Liver (tissue), 9 donors: Measurements from ENCODE around the gene PAK1. TPM values are rescaled to one million over a fixed set of nuclear protein-coding genes. Genes with fewer than 3 reads are reported as not detected.

ENCODE experiments used
- DNase-seq: peaks from one replicate; pipeline ENCODE4 v3.0.0-alpha.2; 2017; ENCODE audit warnings: low spot score
- H3K27ac ChIP-seq, 2 donors: one replicate each; pipeline ENCODE4 v1.7.0; 2013; ENCODE audit warnings: inconsistent platforms in 2 of 2, low read length in 2 of 2, control low read depth in 1 of 2, low read depth in 1 of 2, mild to moderate bottlenecking in 1 of 2
- H3K27me3 ChIP-seq, 4 donors: one replicate each; pipeline versions ENCODE4 v1.6.1 to v1.7.0; 2013; ENCODE audit warnings: low read length in 3 of 4, inconsistent platforms in 1 of 4, mild to moderate bottlenecking in 1 of 4, moderate library complexity in 1 of 4; ENCODE audit not compliant: control insufficient read depth in 4 of 4, insufficient read depth in 4 of 4
- H3K36me3 ChIP-seq, 4 donors: one replicate each; pipeline versions ENCODE4 v1.6.1 to v1.7.0; 2013; ENCODE audit warnings: low read length in 3 of 4, mild to moderate bottlenecking in 3 of 4, low read depth in 1 of 4, moderate library complexity in 1 of 4; ENCODE audit not compliant: control insufficient read depth in 4 of 4, insufficient read depth in 3 of 4
- H3K4me1 ChIP-seq, 4 donors: one replicate each; pipeline versions ENCODE4 v1.6.1 to v1.7.0; 2013; ENCODE audit warnings: low read length in 3 of 4, mild to moderate bottlenecking in 3 of 4, moderate library complexity in 1 of 4; ENCODE audit not compliant: control insufficient read depth in 4 of 4, insufficient read depth in 4 of 4
- H3K4me3 ChIP-seq, 3 donors: one replicate each; pipeline versions ENCODE4 v1.6.1 to v1.7.0; 2013; ENCODE audit warnings: low read length in 3 of 3, control low read depth in 1 of 3, low read depth in 1 of 3, mild to moderate bottlenecking in 1 of 3
- H3K9ac ChIP-seq, 2 donors: one replicate each; pipeline ENCODE4 v1.7.0; 2013; ENCODE audit warnings: low read length in 2 of 2, mild to moderate bottlenecking in 2 of 2, moderate library complexity in 2 of 2, control low read depth in 1 of 2, low read depth in 1 of 2
- H3K9me3 ChIP-seq, 4 donors: one replicate each; pipeline versions ENCODE4 v1.6.1 to v1.7.0; 2013; ENCODE audit warnings: low read length in 3 of 4; ENCODE audit not compliant: control insufficient read depth in 4 of 4
- EGR1 ChIP-seq, 2 donors: IDR thresholded peaks; 2 replicates each; pipeline ENCODE4 v1.6.1; 2016 to 2018; ENCODE audit warnings: antibody characterized with exemption in 2 of 2, low read depth in 2 of 2
- FOXA1 ChIP-seq: IDR thresholded peaks from 2 replicates; pipeline ENCODE4 v1.6.1; 2016; ENCODE audit warnings: antibody characterized with exemption
- FOXA2 ChIP-seq: IDR thresholded peaks from 2 replicates; pipeline ENCODE4 v1.6.1; 2016; ENCODE audit warnings: antibody characterized with exemption
- GABPA ChIP-seq, 2 donors: IDR thresholded peaks in 1 of 2; conservative IDR thresholded peaks in 1 of 2; 2 replicates each; pipeline ENCODE4 v1.6.1; 2016; ENCODE audit warnings: antibody characterized with exemption in 2 of 2, mild to moderate bottlenecking in 1 of 2, moderate library complexity in 1 of 2
- HNF4A ChIP-seq, 2 donors: conservative IDR thresholded peaks; 2 replicates each; pipeline ENCODE4 v1.6.1; 2016; ENCODE audit warnings: antibody characterized with exemption in 2 of 2, mild to moderate bottlenecking in 2 of 2
- HNF4G ChIP-seq: IDR thresholded peaks from 2 replicates; pipeline ENCODE4 v1.6.1; 2016; ENCODE audit warnings: antibody characterized with exemption
- JUND ChIP-seq, 2 donors: IDR thresholded peaks; 2 replicates each; pipeline ENCODE4 v1.6.1; 2016; ENCODE audit warnings: antibody characterized with exemption in 2 of 2
- NR2F2 ChIP-seq: IDR thresholded peaks from 2 replicates; pipeline ENCODE4 v1.6.1; 2016; ENCODE audit warnings: antibody characterized with exemption
- RAD21 ChIP-seq, 2 donors: IDR thresholded peaks; 2 replicates each; pipeline ENCODE4 v1.6.1; 2016; ENCODE audit warnings: antibody characterized with exemption in 2 of 2, mild to moderate bottlenecking in 2 of 2
- RXRA ChIP-seq, 2 donors: IDR thresholded peaks; 2 replicates each; pipeline ENCODE4 v1.6.1; 2017 to 2018; ENCODE audit warnings: antibody characterized with exemption in 2 of 2, mild to moderate bottlenecking in 1 of 2
- SP1 ChIP-seq: IDR thresholded peaks from 2 replicates; pipeline ENCODE4 v1.6.1; 2018; ENCODE audit warnings: antibody characterized with exemption, mild to moderate bottlenecking
- YY1 ChIP-seq: IDR thresholded peaks from 2 replicates; pipeline ENCODE4 v1.6.1; 2016; ENCODE audit warnings: antibody characterized with exemption, mild to moderate bottlenecking
- WGBS: extraction: QIAGEN DNeasy Blood & Tissue Kit; methylation state at CpG from one replicate; pipeline ENCODE4 v1.1.7; 2013; 5-methylcytosine and 5-hydroxymethylcytosine counted together
- polyA plus RNA-seq, 2 donors: library from polyadenylated mRNA; stranded (reverse) in 1 of 2; unstranded in 1 of 2; fragments of 200-250 nt in 1 of 2; fragments of >200 nt in 1 of 2; fragmentation: Nextera tagmentation in 1 of 2; extraction: Ambion mirVana in 1 of 2; gene quantifications; one replicate each; pipeline versions ENCODE4 v1.2.1 to v1.2.3, GENCODE V29; 2013 to 2015
- total RNA-seq, 2 donors: library from RNA; depleted of rRNA; stranded (reverse); fragments of >200 nt; gene quantifications; one replicate each; pipeline ENCODE4 v1.2.3, GENCODE V29; 2014
- TF ChIP-seq, protein P1 (sequence below): IDR thresholded peaks from 2 replicates; pipeline ENCODE4 v1.6.1; 2016; ENCODE audit warnings: antibody characterized with exemption
- TF ChIP-seq, protein P2 (sequence below): fragments of 150-350 bp; IDR thresholded peaks from 2 replicates; pipeline ENCODE4 v1.5.1; 2017; ENCODE audit warnings: improper control_type of control experiment, low read depth, low read length; ENCODE audit not compliant: missing input control
- TF ChIP-seq, protein P3 (sequence below): IDR thresholded peaks from 2 replicates; pipeline ENCODE4 v1.6.1; 2016; ENCODE audit warnings: antibody characterized with exemption, mild to moderate bottlenecking
- TF ChIP-seq, protein P4 (sequence below): IDR thresholded peaks from 2 replicates; pipeline ENCODE4 v1.6.1; 2016; ENCODE audit warnings: antibody characterized with exemption
- TF ChIP-seq, protein P5 (sequence below): IDR thresholded peaks from 2 replicates; pipeline ENCODE4 v1.6.1; 2016; ENCODE audit warnings: antibody characterized with exemption
- donor health status: healthy.
- donor health status: healthy.
- donor health status: healthy.
- donor health status: healthy.
- donor health status: healthy.

The PAK1 gene
- total and polyA plus RNA-seq, 4 donors = 3.6 to 24.9 (median 7.4) TPM

DNA sequence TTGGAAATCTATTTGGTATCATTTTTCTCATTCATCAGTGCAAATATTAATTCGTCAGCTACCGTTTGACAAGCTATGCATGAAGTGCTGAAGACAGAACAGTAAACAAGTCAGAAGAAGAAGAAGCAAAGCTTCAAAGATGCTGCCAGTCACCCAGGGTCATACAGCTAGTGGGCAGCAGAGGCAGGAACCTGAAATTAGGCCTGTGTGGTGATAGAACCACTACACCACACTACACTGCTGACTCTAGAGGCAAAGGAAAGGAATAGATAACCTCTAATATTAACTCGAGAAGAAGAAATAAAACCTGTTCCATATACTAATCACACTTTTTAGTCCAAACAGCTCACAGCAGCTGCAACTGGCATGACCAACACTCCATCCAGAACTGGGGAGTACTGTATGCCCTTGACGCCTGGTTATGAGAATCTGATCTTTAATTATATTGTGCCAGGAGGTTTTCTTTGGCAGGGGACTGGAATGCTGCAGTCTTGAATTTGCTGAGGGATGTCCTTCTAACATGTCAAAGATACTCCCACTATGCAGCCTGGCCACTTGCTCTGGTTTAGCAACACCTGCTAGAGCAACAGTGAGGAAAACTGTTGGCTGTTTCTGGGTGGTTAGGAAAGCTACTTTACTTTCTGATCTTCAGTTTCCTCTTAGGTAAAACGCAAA lies 73.0 kb downstream of the PAK1 start:
- DNase-seq = no peak
- TF ChIP-seq GABPA (IDR thresholded peaks at IDR 0.05 in 1 of 2, conservative IDR thresholded peaks at IDR 0.05 in 1 of 2) (no peak), SP1 (no peak), YY1 (no peak), FOXA1 (no peak), HNF4G (no peak), HNF4A (conservative IDR thresholded peaks at IDR 0.05) (no peak), EGR1 (IDR thresholded peaks at IDR 0.05; ENCODE audit: low read depth in 2 of 2) (no peak), NR2F2 (no peak)
- TF ChIP-seq, protein P1, sequence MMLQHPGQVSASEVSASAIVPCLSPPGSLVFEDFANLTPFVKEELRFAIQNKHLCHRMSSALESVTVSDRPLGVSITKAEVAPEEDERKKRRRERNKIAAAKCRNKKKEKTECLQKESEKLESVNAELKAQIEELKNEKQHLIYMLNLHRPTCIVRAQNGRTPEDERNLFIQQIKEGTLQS = no peak
- TF ChIP-seq, protein P2, sequence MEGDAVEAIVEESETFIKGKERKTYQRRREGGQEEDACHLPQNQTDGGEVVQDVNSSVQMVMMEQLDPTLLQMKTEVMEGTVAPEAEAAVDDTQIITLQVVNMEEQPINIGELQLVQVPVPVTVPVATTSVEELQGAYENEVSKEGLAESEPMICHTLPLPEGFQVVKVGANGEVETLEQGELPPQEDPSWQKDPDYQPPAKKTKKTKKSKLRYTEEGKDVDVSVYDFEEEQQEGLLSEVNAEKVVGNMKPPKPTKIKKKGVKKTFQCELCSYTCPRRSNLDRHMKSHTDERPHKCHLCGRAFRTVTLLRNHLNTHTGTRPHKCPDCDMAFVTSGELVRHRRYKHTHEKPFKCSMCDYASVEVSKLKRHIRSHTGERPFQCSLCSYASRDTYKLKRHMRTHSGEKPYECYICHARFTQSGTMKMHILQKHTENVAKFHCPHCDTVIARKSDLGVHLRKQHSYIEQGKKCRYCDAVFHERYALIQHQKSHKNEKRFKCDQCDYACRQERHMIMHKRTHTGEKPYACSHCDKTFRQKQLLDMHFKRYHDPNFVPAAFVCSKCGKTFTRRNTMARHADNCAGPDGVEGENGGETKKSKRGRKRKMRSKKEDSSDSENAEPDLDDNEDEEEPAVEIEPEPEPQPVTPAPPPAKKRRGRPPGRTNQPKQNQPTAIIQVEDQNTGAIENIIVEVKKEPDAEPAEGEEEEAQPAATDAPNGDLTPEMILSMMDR = no peak
- TF ChIP-seq, protein P3, sequence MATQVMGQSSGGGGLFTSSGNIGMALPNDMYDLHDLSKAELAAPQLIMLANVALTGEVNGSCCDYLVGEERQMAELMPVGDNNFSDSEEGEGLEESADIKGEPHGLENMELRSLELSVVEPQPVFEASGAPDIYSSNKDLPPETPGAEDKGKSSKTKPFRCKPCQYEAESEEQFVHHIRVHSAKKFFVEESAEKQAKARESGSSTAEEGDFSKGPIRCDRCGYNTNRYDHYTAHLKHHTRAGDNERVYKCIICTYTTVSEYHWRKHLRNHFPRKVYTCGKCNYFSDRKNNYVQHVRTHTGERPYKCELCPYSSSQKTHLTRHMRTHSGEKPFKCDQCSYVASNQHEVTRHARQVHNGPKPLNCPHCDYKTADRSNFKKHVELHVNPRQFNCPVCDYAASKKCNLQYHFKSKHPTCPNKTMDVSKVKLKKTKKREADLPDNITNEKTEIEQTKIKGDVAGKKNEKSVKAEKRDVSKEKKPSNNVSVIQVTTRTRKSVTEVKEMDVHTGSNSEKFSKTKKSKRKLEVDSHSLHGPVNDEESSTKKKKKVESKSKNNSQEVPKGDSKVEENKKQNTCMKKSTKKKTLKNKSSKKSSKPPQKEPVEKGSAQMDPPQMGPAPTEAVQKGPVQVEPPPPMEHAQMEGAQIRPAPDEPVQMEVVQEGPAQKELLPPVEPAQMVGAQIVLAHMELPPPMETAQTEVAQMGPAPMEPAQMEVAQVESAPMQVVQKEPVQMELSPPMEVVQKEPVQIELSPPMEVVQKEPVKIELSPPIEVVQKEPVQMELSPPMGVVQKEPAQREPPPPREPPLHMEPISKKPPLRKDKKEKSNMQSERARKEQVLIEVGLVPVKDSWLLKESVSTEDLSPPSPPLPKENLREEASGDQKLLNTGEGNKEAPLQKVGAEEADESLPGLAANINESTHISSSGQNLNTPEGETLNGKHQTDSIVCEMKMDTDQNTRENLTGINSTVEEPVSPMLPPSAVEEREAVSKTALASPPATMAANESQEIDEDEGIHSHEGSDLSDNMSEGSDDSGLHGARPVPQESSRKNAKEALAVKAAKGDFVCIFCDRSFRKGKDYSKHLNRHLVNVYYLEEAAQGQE = no peak
- TF ChIP-seq, protein P4, sequence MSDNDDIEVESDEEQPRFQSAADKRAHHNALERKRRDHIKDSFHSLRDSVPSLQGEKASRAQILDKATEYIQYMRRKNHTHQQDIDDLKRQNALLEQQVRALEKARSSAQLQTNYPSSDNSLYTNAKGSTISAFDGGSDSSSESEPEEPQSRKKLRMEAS = no peak
- WGBS = 86% methylated on average over 5 of the region's 5 CpGs
- no peaks in the 10 kb centered on the region for H3K9me3 ChIP-seq
- H3K27me3 ChIP-seq = no peaks in the 10 kb centered on the region
- H3K4me1 ChIP-seq = peaks cover 2 to 34% (median 24%) of the 10 kb centered on the region in 4 donors
- no peak overlapping the region for H3K27ac ChIP-seq
- H3K4me3 ChIP-seq = no peak overlapping the region
- no peaks in the 10 kb centered on the region for H3K36me3 ChIP-seq
- no peak overlapping the region for H3K9ac ChIP-seq

DNA sequence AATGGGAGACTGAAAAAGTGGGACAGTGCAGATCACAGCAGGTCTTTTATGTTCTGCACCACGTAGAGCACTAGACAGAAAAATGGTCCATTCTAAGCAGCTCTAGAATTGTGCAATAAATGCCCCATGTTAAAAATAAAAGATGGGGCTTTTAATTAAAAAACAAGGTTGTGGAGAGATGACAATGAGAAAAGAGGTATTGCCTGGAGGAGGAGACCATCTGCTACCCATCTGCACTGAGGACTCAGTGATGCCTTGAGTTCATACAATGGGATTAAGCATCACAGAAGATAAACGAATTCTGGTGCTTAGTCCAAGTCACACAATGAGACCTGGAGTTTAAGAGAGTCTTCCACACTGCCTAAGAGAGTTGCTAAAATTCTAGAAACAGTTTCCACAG lies 73.6 kb downstream of the PAK1 start:
- peaks cover 4 to 41% (median 29%) of the 10 kb centered on the region in 4 donors for H3K4me1 ChIP-seq
- H3K9me3 ChIP-seq = no peaks in the 10 kb centered on the region
- no peak overlapping the region for H3K27ac ChIP-seq
- WGBS = 80% methylated on average over 2 of the region's 2 CpGs
- no peaks in the 10 kb centered on the region for H3K27me3 ChIP-seq
- DNase-seq = no peak
- no peak overlapping the region for H3K9ac ChIP-seq
- H3K36me3 ChIP-seq = no peaks in the 10 kb centered on the region
- H3K4me3 ChIP-seq = no peak overlapping the region
- TF ChIP-seq, protein P1 = no peak
- TF ChIP-seq EGR1 (IDR thresholded peaks at IDR 0.05; ENCODE audit: low read depth in 2 of 2) (no peak), JUND (IDR thresholded peaks at IDR 0.05) (no peak), RAD21 (IDR thresholded peaks at IDR 0.05) (no peak), SP1 (no peak), FOXA2 (no peak), RXRA (IDR thresholded peaks at IDR 0.05) (no peak), HNF4G (no peak)
- TF ChIP-seq, protein P5, sequence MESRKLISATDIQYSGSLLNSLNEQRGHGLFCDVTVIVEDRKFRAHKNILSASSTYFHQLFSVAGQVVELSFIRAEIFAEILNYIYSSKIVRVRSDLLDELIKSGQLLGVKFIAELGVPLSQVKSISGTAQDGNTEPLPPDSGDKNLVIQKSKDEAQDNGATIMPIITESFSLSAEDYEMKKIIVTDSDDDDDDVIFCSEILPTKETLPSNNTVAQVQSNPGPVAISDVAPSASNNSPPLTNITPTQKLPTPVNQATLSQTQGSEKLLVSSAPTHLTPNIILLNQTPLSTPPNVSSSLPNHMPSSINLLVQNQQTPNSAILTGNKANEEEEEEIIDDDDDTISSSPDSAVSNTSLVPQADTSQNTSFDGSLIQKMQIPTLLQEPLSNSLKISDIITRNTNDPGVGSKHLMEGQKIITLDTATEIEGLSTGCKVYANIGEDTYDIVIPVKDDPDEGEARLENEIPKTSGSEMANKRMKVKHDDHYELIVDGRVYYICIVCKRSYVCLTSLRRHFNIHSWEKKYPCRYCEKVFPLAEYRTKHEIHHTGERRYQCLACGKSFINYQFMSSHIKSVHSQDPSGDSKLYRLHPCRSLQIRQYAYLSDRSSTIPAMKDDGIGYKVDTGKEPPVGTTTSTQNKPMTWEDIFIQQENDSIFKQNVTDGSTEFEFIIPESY = no peak
- TF ChIP-seq, protein P4 = no peak
- TF ChIP-seq, protein P3 = no peak
